GM12892 (cell line): ENCODE measurements around the gene MACROD2.

Experiments used
- POLR2A ChIP-seq: IDR thresholded peaks from 2 replicates; pipeline ENCODE4 v1.6.1; 2011; ENCODE audit warnings: low read depth, low read length, control low read depth
- POLR2AphosphoS5 ChIP-seq: IDR thresholded peaks from 2 replicates; pipeline ENCODE4 v1.6.1; 2011; ENCODE audit warnings: low read depth, low read length, control low read depth
- TAF1 ChIP-seq: IDR thresholded peaks from 2 replicates; pipeline ENCODE4 v1.6.1; 2011; ENCODE audit warnings: low read depth, mild to moderate bottlenecking, control low read depth, low read length, borderline replicate concordance

- TF ChIP-seq POLR2A = no peak
- TF ChIP-seq POLR2AphosphoS5 = no peak
- TF ChIP-seq TAF1 = no peak
These were observed 621.8 kb downstream of the MACROD2 start for GRCh38 chr20:14617123-14617522.
